ENCODE results near the gene LIPT2.

The LIPT2 gene

DNA sequence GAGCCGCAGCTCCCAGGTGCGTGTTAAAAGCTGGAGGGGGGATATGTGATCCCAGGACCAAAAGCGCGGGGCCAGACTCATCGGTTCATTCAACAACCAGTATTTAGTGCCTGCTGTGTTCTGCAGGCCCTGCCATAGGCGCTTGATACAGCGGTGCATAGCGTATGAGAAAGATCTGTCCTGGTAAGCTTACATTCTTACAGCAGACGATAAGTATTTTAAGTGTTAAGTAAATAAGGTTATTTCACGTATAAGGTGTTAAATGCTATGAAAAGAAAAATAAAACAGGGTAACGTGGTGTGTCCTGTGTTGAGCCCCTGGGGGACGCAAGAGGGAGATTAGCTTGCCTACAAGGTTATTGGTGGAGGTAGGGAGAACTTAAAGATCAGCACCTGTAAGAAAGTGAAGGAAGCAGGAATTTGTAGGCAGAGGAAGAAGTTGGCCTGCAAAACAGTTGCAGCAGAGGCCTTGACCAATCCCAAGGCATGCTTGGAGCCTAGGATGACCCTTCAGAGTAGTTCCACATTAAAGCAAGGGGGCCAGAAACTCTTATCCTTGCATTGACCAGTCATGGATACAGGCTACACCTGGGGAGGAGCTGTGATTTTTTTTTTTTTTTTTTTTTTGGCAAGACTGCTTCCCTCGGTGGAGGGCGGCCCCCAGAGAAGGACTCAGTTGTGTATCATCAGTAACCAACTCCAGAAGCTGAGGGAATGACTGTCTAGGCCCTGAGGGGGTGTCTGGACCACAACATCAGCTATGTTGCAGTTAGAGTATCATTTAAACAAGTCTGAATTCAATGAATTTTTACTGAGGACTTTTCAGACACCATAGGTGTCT, 487 bp upstream of the LIPT2 start:
- H3K27ac ChIP-seq, result peak overlapping the region; percentile 99

DNA sequence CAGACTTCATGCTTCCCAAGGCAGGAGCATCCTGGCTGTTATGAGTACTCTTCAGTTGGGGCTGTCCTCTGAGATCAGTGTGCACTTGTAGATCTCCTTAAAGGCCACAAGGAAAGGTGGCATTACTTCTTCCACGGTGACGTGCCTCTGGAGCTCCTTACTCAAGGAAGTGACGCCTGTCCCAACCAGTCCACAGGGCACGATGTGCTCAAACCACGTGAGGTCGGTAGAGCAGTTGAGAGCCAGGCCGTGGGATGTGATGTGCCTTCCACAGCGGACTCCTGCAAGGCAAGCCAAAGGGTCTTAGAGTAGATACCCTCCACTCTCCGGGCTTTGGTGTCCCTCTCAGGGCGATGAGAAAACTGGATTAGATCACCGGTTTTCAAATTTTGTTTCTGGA, 1.4 kb downstream of the LIPT2 start:
- peak overlapping the region; percentile 99 for H3K27ac ChIP-seq
- TF ChIP-seq, protein P1, sequence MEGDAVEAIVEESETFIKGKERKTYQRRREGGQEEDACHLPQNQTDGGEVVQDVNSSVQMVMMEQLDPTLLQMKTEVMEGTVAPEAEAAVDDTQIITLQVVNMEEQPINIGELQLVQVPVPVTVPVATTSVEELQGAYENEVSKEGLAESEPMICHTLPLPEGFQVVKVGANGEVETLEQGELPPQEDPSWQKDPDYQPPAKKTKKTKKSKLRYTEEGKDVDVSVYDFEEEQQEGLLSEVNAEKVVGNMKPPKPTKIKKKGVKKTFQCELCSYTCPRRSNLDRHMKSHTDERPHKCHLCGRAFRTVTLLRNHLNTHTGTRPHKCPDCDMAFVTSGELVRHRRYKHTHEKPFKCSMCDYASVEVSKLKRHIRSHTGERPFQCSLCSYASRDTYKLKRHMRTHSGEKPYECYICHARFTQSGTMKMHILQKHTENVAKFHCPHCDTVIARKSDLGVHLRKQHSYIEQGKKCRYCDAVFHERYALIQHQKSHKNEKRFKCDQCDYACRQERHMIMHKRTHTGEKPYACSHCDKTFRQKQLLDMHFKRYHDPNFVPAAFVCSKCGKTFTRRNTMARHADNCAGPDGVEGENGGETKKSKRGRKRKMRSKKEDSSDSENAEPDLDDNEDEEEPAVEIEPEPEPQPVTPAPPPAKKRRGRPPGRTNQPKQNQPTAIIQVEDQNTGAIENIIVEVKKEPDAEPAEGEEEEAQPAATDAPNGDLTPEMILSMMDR (IDR thresholded peaks at IDR 0.05), result no peak
- TF ChIP-seq ZFX (IDR thresholded peaks at IDR 0.05; ENCODE audit: borderline replicate concordance), result no peak

More for the DNA sequence above, 487 bp upstream of the LIPT2 start:
- no peak for TF ChIP-seq ZFX (IDR thresholded peaks at IDR 0.05; ENCODE audit: borderline replicate concordance)
- TF ChIP-seq, protein P1 (IDR thresholded peaks at IDR 0.05), result no peak

DNA sequence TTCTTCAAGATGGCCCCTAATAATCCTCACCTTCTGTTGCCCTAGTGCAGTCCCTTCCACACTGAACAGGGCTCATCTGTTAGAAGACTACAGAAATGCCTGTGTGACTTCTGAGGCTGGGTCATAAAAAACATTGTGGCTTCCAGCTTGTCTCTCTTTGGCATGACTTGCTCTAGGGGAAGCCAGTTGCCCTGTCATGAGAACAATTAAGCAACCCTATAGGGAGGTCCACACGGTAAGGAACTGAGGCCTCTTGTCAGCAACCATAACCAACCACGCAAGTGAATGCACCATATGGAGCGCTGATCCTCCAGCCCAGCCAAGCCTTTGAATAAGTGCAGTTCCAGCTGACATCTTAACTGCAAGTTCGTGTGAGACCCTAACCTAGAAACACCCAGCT, 2.6 kb downstream of the LIPT2 start:
- TF ChIP-seq ZFX (IDR thresholded peaks at IDR 0.05; ENCODE audit: borderline replicate concordance), result no peak
- TF ChIP-seq, protein P1 (IDR thresholded peaks at IDR 0.05), result no peak
- no peak overlapping the region for H3K27ac ChIP-seq

DNA sequence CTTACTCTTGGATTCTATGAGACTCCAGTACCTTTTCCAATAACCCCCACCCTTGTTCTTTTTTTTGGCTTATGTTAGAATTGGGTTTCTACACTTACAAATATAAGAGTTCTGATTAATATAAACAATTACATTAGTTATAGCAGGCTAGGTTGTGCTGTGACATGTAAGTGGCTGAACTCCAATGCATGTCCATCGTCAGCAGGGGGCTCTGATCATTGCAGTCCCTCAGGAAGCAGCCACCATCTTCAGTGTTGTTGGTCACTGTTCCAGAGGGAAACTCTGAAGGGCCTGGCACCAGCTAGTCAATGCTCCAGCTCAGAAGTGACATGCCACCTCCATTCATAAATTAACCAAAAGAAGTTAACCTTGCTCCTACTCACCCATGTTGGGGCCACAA, 5.6 kb downstream of the LIPT2 start:
- no peak overlapping the region for H3K27ac ChIP-seq
- no peak for TF ChIP-seq ZFX (IDR thresholded peaks at IDR 0.05; ENCODE audit: borderline replicate concordance)
- TF ChIP-seq, protein P1 (IDR thresholded peaks at IDR 0.05), result peak; percentile 28

DNA sequence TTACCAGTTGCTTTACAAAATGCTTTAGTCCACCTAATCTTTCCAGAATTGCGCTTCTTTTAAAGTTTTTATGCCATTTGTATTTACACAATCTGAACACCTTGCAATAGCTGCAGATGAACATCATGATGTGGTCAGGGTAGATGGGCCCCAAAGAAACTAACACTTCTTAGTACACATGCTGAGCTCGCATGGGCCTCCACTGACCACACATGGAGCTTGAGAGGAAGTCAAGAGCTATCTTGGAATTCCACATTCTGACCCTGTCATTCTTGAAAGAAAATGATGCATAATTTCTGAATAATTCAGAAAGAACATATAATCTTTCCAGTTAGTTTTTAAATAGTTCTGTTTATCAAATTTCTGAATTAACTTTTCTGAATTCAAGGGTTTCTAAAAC, 7.7 kb downstream of the LIPT2 start:
- TF ChIP-seq, protein P1 (IDR thresholded peaks at IDR 0.05), result no peak
- no peak for TF ChIP-seq ZFX (IDR thresholded peaks at IDR 0.05; ENCODE audit: borderline replicate concordance)
- no peak overlapping the region for H3K27ac ChIP-seq

DNA sequence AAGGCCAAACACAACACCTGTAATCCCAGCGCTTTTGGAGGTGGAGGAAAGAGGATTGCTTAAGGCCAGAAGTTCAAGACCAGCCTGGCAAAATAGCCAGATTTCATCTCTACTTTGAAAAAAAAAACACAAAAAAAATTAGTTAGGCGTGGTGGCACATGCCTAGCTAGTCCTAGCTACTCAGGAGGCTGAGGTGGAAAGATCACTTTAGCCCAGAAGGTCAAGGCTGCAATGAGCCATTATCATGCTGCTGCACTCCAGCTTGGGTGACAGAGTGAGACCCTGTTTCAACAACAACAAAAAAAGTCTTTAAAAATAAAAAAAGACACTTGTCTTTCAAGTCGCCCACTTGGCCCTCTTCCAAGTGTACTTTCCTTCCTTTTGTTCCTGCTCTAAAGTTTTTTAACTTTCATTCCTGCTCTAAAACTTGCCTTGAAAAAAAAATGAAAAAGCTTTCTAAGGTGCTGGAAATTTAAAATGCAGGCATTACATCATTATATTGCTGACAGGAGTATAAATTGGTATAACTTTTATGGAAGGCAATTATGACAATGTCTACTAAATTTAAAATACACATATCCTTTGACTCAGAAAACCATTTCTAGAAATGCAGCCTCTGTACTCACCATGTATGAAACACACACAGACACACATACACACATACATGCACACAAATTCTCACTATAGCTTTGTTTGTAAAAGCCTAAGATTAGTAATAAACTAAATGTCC, 12.7 kb downstream of the LIPT2 start:
- no peak for TF ChIP-seq ZFX (IDR thresholded peaks at IDR 0.05; ENCODE audit: borderline replicate concordance)
- TF ChIP-seq, protein P1 (IDR thresholded peaks at IDR 0.05), result no peak
- H3K27ac ChIP-seq, result no peak overlapping the region

DNA sequence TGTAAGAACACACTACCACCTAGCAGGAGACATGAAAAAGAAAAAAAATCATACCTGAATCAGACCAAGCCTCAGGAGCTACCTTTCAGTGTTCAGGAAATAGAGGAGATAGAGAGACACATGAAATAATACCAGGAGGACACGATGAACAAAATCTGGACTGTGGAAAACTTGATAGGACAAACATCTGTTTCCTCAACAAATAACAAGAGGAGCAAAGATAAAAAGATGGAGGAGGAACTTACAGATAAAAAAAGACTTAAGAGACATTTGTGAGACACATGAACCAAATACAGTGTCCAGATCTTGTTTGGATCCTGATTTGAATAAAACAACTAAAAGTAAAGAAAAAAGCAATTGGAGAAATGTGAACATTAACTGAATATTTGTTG, 13.8 kb downstream of the LIPT2 start:
- TF ChIP-seq, protein P1 (IDR thresholded peaks at IDR 0.05), result no peak
- no peak for TF ChIP-seq ZFX (IDR thresholded peaks at IDR 0.05; ENCODE audit: borderline replicate concordance)
- H3K27ac ChIP-seq, result no peak overlapping the region
